GM21786 (cell line): ENCODE data around the gene C22orf23.
"Not testable (repeated sequence)": the region's sequence is repeated elsewhere in the genome, so short reads cannot be mapped to it uniquely, and the experiment has no call there.

Experiments
- ATAC-seq: cut with Tn5 transposase; IDR thresholded peaks from one replicate; pipeline ENCODE4 v1.9.1; 2021; ENCODE audit not compliant: unreplicated experiment

C22orf23 gene

GRCh38 chr22:37957232-37957631 lies 3.8 kb upstream of the C22orf23 start:
- no peak for ATAC-seq

GRCh38 chr22:37955825-37956397 lies 2.5 kb upstream of the C22orf23 start:
- not testable (repeated sequence) for ATAC-seq

GRCh38 chr22:37954686-37955085 lies 1.3 kb upstream of the C22orf23 start:
- no peak for ATAC-seq

- no peak for ATAC-seq
These were observed 352 bp downstream of the C22orf23 start for GRCh38 chr22:37953062-37953436.

- not testable (repeated sequence) for ATAC-seq
These were observed 772 bp downstream of the C22orf23 start for GRCh38 chr22:37952629-37953028.

GRCh38 chr22:37951305-37951704 lies 2.1 kb downstream of the C22orf23 start:
- ATAC-seq, result no peak

GRCh38 chr22:37947142-37947795 lies 6.1 kb downstream of the C22orf23 start:
- not testable (repeated sequence) for ATAC-seq

- not testable (repeated sequence) for ATAC-seq
These were observed 9.0 kb downstream of the C22orf23 start for GRCh38 chr22:37944423-37944822.

- no peak for ATAC-seq
These were observed 9.6 kb downstream of the C22orf23 start for GRCh38 chr22:37943825-37944198.

GRCh38 chr22:37943136-37943824 lies 10.1 kb downstream of the C22orf23 start:
- ATAC-seq, result no peak

GRCh38 chr22:37942133-37942532 lies 11.3 kb downstream of the C22orf23 start:
- ATAC-seq, result no peak

- no peak for ATAC-seq
These were observed 12.6 kb downstream of the C22orf23 start for GRCh38 chr22:37940698-37941376.

GRCh38 chr22:37933711-37934376 lies 19.6 kb downstream of the C22orf23 start:
- ATAC-seq, result no peak

- ATAC-seq, result no peak
These were observed 20.4 kb downstream of the C22orf23 start for GRCh38 chr22:37932821-37933578.

GRCh38 chr22:37932401-37932800 lies 21.0 kb downstream of the C22orf23 start:
- no peak for ATAC-seq

- no peak for ATAC-seq
These were observed 21.5 kb downstream of the C22orf23 start for GRCh38 chr22:37931893-37932389.

- ATAC-seq, result no peak
These were observed 22.4 kb downstream of the C22orf23 start for GRCh38 chr22:37930952-37931440.

- ATAC-seq, result no peak
These were observed 23.0 kb downstream of the C22orf23 start for GRCh38 chr22:37930270-37930951.

GRCh38 chr22:37929390-37929789 lies 24.0 kb downstream of the C22orf23 start:
- ATAC-seq, result no peak

- no peak for ATAC-seq
These were observed 25.8 kb downstream of the C22orf23 start for GRCh38 chr22:37927637-37927936.
